Hematopoietic multipotent progenitor cell treated with erythropoietin and hydrocortisone succinate and interleukin-3 and kit ligand, for 8 days (in vitro differentiated cells): ENCODE measurements around the gene TMUB1.
A peak's percentile ranks its signal among the peaks of the same experiment; 100 is the strongest.

Experiments
- DNase-seq: peaks from one replicate; pipeline ENCODE4 v3.0.0-alpha.2; 2015

The TMUB1 gene

GRCh38 chr7:151120896-151121295, 37.6 kb upstream of the TMUB1 start:
- no peak for DNase-seq

GRCh38 chr7:151119902-151120301, 36.6 kb upstream of the TMUB1 start:
- no peak for DNase-seq

- DNase-seq, result no peak
These were observed 35.7 kb upstream of the TMUB1 start for GRCh38 chr7:151119055-151119415.

GRCh38 chr7:151118108-151119054, 35.1 kb upstream of the TMUB1 start:
- no peak for DNase-seq

GRCh38 chr7:151117565-151117964, 34.3 kb upstream of the TMUB1 start:
- no peak for DNase-seq

GRCh38 chr7:151116603-151117440, 33.5 kb upstream of the TMUB1 start:
- DNase-seq, result no peak

- DNase-seq, result no peak
These were observed 32.6 kb upstream of the TMUB1 start for GRCh38 chr7:151115836-151116418.

GRCh38 chr7:151115121-151115835, 32.0 kb upstream of the TMUB1 start:
- peak; percentile 23 for DNase-seq

- peak; percentile 13 for DNase-seq
These were observed 31.1 kb upstream of the TMUB1 start for GRCh38 chr7:151114151-151115090.

- DNase-seq, result no peak
These were observed 30.3 kb upstream of the TMUB1 start for GRCh38 chr7:151113344-151114150.

GRCh38 chr7:151110941-151111645, 27.8 kb upstream of the TMUB1 start:
- peak; percentile 76 for DNase-seq

- DNase-seq, result no peak
These were observed 27.1 kb upstream of the TMUB1 start for GRCh38 chr7:151110236-151110940.

GRCh38 chr7:151109094-151110048, 26.1 kb upstream of the TMUB1 start:
- DNase-seq, result no peak

- DNase-seq, result no peak
These were observed 24.6 kb upstream of the TMUB1 start for GRCh38 chr7:151107882-151108281.

GRCh38 chr7:151104411-151105235, 21.3 kb upstream of the TMUB1 start:
- DNase-seq, result no peak

GRCh38 chr7:151103973-151104372, 20.7 kb upstream of the TMUB1 start:
- DNase-seq, result no peak

GRCh38 chr7:151102991-151103390, 19.7 kb upstream of the TMUB1 start:
- DNase-seq, result no peak
